HG03066 (cell line): Measurements from ENCODE around the gene RUNDC1.

ENCODE experiments used
- ATAC-seq: cut with Tn5 transposase; IDR thresholded peaks from one replicate; pipeline ENCODE4 v1.9.1; 2021; ENCODE audit warnings: low read depth; ENCODE audit not compliant: unreplicated experiment

The RUNDC1 gene

DNA sequence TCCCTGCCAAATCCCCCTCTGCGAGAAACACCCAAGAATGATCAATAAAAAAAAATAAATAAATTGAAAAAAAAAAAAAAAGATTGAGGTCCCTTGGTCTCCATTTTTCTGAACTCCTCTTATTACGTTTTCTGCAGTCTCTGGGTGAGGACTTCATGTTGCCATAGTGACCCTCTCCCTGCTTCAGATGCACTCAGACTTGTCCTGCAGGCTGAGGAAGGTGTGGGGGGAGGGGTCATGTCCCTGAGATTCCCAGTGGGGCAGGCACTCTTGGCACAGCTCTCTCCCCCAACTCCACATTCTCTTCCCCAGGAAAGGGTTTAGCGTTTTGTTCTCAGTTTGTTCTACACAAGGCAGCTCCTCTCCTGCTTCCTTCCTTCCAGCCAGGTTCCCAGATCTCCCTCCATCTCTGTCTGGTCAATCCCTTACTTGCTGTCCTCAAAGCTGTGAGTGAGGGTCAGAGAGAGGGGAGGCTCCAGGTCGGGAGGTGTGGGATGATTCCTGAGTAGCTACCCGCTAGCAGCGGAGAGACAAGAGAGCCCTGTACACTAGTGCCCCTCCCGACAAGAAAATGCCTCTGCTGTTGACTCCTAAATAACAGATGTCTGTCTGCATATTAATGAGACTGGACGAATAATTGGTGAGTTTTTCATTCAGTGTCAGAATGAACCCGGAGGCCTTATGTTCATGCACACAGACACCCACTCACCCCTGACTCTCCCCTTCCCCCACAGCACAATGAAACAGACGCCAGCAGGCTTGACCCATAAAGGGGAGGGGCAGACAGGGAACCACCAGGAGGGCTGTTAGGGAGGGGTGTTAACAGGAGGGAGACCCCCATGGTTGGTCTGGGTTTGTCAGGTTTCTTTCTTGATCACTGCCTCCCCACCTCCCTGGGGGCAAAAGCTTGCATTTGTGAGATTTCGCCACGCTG lies 53.9 kb downstream of the RUNDC1 start:
- no peak for ATAC-seq

DNA sequence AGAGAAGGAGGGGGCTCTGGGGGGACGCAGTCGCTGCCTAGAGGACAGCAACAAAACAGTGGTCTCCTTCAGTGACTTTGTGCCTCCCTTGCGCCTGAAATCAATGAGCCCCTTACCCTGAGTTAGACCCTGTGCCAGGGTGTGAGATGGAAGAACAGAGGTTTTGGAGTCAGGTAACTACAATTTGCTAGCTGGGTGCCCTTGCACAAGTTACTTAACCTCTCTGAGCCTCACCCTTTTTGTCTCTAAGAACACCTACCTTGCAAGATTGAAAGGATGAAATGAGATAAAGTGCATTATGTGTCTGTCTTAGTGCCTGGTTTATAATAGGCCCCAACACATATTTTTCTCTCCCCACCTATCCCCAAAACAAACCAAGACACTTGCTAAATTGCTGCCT lies 54.5 kb downstream of the RUNDC1 start:
- no peak for ATAC-seq

DNA sequence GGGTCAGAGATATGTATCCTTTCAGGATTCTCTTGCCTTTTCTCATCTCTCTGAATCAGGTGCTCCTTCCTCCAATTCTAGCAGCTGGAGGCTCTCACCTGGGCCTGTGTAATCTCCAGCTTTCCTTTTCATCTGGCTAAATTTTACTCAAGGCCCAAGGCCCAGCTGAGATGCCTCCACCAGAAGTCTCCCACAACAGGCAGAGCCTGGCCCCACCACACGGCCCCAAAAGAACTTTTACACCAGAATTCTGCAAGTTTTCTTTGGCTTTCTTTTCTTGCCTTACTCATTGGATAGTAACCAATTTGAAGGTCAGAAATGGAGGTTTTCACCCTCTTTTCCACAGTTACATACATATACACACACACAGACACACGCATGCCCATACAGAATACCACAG lies 59.3 kb downstream of the RUNDC1 start:
- ATAC-seq: no peak

DNA sequence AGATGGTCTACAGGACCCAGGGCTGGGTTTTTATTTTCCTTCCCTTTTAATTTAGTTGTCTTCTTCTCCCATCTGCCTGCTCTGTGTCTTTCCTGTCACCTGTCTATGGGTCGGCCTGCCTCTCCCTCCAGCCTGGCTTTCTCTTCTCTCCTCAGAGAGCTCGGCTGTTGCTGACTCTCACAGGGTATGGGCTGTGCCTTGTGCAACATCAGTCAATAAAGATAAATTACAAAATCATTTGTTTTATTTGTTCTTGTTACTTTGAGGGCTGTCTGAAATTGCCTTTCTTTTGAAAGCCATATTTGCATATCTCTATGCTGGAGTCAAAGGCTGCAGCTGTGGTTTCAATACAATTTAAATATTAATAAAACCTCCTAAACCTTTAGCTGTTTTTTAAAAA lies 60.3 kb downstream of the RUNDC1 start:
- no peak for ATAC-seq

DNA sequence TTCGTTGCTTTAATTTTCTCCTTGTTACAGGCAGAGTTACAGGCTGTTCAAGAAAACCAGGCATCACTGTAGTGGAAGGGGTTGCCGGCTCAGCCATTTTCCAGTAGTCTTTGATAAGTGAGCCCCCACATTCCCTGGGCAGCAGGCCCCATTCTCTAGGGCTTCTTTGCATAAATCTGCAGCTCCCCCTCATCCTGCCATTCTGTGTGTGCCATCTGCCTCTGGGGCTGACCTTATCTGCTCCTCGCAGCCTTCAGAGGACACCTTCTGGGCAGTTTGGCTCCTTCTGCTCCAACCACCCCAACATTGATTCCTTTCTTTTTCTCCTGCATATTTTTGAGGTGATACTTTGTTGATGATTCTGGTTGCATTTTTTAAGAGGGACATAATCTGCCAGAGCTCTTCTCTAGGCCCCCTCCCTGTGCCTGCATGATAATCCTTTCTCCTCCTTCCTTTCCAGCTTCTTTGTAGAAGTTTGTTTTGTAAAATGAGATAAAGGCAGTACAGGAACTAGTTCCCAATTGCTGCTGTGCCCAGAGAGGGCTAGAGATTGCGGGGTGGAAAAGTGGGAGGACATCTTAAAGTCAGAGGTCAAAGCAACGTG lies 61.8 kb downstream of the RUNDC1 start:
- ATAC-seq: no peak
